Measurements from ENCODE around the gene SPATA19. TPM values are rescaled to one million over a fixed set of nuclear protein-coding genes. Genes with fewer than 3 reads are reported as not detected.

SPATA19 gene
- total and polyA plus RNA-seq, 2 of the 4 experiments (the other 2 are of a cell fraction) = not detected

DNA sequence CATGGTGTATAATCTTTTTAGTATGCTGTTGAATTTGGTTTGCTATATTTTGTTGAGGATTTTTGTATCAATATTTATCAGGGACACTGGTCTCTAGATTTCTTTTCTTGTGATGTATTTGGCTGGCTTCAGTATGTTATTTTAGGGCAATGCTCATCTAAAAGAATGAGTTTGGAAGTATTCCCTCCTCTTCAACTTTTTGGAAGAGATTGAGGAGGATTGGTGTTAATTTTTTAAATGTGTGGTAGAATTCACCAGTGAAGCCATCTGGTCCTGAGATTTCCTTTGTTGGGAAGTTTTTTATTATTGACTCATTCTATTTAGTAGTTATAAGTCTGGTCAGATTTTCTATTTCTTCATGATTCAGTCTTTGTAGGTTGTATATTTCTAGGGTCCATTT lies 22.1 kb upstream of the SPATA19 start:
- Histone ChIP-seq H2BK20ac (ENCODE audit: low read depth, low read length) (no peak overlapping the region), H3K4me1 (ENCODE audit: control insufficient read depth, insufficient read depth, low read length) (no peaks in the 10 kb centered on the region), H3K27me3 (ENCODE audit: control insufficient read depth, insufficient read depth, low read length) (no peaks in the 10 kb centered on the region), H3K56ac (ENCODE audit: extremely low read depth, insufficient read depth, low read length) (no peak overlapping the region), H2BK120ac (ENCODE audit: low read depth, low read length) (no peak overlapping the region), H3K27ac (ENCODE audit: insufficient read depth, low read length) (no peak overlapping the region), H3K4me2 (ENCODE audit: low read depth, low read length) (no peak overlapping the region), H3K36me3 (ENCODE audit: control insufficient read depth, insufficient read depth, low read length) (no peaks in the 10 kb centered on the region), H3K14ac (replicated peaks; ENCODE audit: low read depth, low read length) (no peak overlapping the region), H2AK5ac (ENCODE audit: low read depth, low read length) (no peak overlapping the region), H3K4ac (ENCODE audit: low read depth, low read length) (no peak overlapping the region), H3K9me3 (ENCODE audit: control insufficient read depth, insufficient read depth, low read length) (peaks cover 21% of the 10 kb centered on the region), H3K79me1 (ENCODE audit: low read depth in 1 of 2, low read length in 2 of 2) (no peaks in the 10 kb centered on the region), H4K5ac (ENCODE audit: low read depth, low read length) (no peak overlapping the region), H3K4me3 (ENCODE audit: insufficient read depth, low read depth, low read length) (no peak overlapping the region), H2BK15ac (ENCODE audit: low read depth, low read length) (no peak overlapping the region), H4K8ac (ENCODE audit: low read depth in 2 of 2, low read length in 2 of 2) (no peak overlapping the region), H3K23ac (ENCODE audit: low read depth, low read length) (no peak overlapping the region), H4K91ac (ENCODE audit: insufficient read depth, low read depth, low read length) (no peak overlapping the region), H2BK5ac (ENCODE audit: low read depth, low read length, poor library complexity, severe bottlenecking) (no peak overlapping the region), H2AK9ac (replicated peaks; ENCODE audit: low read depth, low read length, poor library complexity) (no peak overlapping the region), H3K9me1 (ENCODE audit: insufficient read depth, low read length) (no peaks in the 10 kb centered on the region), H3K18ac (ENCODE audit: low read depth, low read length) (no peak overlapping the region), H2AFZ (replicated peaks; ENCODE audit: low read length, poor library complexity) (no peak overlapping the region), H3K9ac (ENCODE audit: low read depth, low read length) (no peak overlapping the region), H4K20me1 (ENCODE audit: insufficient read depth, low read length) (no peaks in the 10 kb centered on the region)
- in situ Hi-C loops (cut with MboI; ENCODE audit: low sequenced_read_pairs) (no loop called here), dilution Hi-C loops (cut with HindIII; ENCODE audit: low sequenced_read_pairs, unreplicated experiment) (no loop called here), intact Hi-C loops (cut with micrococcal nuclease) (no loop called here)
- ChIA-PET POLR2A (ENCODE audit: unreplicated experiment) (no interaction called here), CTCF (no interaction called here)
- TF ChIP-seq MXI1 (IDR thresholded peaks at IDR 0.05; ENCODE audit: borderline replicate concordance, low read depth, low read length) (no peak), MAZ (IDR thresholded peaks at IDR 0.05; ENCODE audit: borderline replicate concordance, low read depth, low read length) (no peak), CEBPB (IDR thresholded peaks at IDR 0.05; ENCODE audit: low read depth, low read length) (no peak), ELK1 (IDR thresholded peaks at IDR 0.05; ENCODE audit: borderline replicate concordance, low read depth, low read length) (no peak), POLR2A (IDR thresholded peaks at IDR 0.05; ENCODE audit: low read depth, low read length) (no peak), RFX5 (IDR thresholded peaks at IDR 0.05; ENCODE audit: low read depth, low read length) (no peak), RCOR1 (IDR thresholded peaks at IDR 0.05; ENCODE audit: insufficient replicate concordance, low read length) (no peak), NFE2L2 (IDR thresholded peaks at IDR 0.05; ENCODE audit: low read depth, low read length) (no peak), CHD1 (IDR thresholded peaks at IDR 0.05; ENCODE audit: low read depth, low read length) (no peak), FOS (IDR thresholded peaks at IDR 0.05; ENCODE audit: low read depth, low read length) (no peak), MAFK (IDR thresholded peaks at IDR 0.05; ENCODE audit: low read depth, low read length) (no peak)
- TF ChIP-seq, protein P1, sequence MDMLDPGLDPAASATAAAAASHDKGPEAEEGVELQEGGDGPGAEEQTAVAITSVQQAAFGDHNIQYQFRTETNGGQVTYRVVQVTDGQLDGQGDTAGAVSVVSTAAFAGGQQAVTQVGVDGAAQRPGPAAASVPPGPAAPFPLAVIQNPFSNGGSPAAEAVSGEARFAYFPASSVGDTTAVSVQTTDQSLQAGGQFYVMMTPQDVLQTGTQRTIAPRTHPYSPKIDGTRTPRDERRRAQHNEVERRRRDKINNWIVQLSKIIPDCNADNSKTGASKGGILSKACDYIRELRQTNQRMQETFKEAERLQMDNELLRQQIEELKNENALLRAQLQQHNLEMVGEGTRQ (IDR thresholded peaks at IDR 0.05; ENCODE audit: low read depth, low read length) = no peak
- no TSS peak for BruUV-seq (replicated peaks)
- ATAC-seq (ENCODE audit: low read depth) (no peak), DNase-seq (no peak)
